ENCODE data around the gene UGT1A6.

The UGT1A6 gene

DNA sequence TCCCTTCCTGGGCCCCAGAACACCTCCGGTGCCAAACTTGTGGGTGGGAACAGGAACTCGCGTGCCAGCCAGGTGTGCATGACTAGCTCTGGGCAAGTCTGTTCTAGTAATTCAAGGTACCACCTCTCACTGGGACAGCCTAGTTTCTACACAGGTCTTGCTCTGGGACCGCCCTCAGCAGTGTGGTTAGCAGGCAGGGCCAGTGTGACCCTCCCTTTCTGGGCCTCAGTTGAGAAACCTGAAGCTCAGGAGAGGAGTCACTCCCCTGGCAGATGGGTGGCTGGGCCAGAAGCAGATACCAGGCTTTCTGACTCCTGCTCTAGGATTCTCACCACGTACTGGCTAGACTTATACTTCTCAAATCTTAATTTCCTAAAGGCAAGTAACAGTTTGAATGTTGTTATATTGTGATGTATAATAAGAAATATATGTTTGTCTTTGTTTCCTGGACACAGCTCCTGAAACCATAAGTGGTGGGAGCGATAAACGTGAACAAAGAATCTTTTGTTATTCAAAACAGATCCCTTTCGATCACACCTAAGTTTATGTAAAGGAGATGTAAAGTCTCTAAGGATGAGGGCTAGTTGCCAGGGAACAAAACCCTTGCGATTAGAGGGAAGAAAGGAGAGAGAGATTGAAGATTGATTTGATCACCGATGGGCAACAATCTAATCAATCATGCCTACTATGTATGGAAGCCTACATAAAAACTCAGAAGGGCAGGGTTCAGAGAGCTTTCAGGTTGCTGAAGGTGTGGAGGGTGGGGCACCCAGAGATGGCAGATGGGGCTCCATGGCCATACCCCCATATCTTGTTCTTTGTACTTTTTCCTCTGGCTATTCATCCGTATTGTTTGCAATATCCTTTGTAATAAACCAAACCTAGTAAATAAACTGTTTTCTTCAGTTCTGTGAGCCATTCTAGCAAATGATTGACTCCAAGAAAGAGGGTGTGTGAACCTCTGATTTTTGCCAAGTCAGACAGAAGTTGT lies 952 bp upstream of the UGT1A6 start:
- H3K9me2 ChIP-seq (replicated peaks; ENCODE audit: insufficient read depth, low read length), result no peaks in the 10 kb centered on the region
- H3K79me2 ChIP-seq (ENCODE audit: low read length), result no peaks in the 10 kb centered on the region
- H3K4me2 ChIP-seq (ENCODE audit: low read depth, low read length), result no peak overlapping the region
- no peak overlapping the region for H3K9ac ChIP-seq (ENCODE audit: low read length)
- H3K36me3 ChIP-seq (replicated peaks; ENCODE audit: insufficient read depth, low read length), result no peaks in the 10 kb centered on the region
- no peaks in the 10 kb centered on the region for H3K9me3 ChIP-seq (replicated peaks; ENCODE audit: insufficient read depth, low read length)
- TF ChIP-seq, protein P1, sequence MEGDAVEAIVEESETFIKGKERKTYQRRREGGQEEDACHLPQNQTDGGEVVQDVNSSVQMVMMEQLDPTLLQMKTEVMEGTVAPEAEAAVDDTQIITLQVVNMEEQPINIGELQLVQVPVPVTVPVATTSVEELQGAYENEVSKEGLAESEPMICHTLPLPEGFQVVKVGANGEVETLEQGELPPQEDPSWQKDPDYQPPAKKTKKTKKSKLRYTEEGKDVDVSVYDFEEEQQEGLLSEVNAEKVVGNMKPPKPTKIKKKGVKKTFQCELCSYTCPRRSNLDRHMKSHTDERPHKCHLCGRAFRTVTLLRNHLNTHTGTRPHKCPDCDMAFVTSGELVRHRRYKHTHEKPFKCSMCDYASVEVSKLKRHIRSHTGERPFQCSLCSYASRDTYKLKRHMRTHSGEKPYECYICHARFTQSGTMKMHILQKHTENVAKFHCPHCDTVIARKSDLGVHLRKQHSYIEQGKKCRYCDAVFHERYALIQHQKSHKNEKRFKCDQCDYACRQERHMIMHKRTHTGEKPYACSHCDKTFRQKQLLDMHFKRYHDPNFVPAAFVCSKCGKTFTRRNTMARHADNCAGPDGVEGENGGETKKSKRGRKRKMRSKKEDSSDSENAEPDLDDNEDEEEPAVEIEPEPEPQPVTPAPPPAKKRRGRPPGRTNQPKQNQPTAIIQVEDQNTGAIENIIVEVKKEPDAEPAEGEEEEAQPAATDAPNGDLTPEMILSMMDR (IDR thresholded peaks at IDR 0.05; ENCODE audit: low read length), result no peak
- no peak for TF ChIP-seq EZH2 (optimal IDR thresholded peaks at IDR 0.05; ENCODE audit: low read depth, low read length)
- TF ChIP-seq EZH2phosphoT487 (IDR thresholded peaks at IDR 0.05; ENCODE audit: low read length), result no peak
- no peaks in the 10 kb centered on the region for H3K4me1 ChIP-seq (ENCODE audit: low read length)
- no peak for DNase-seq
- no peak overlapping the region for H3K4me3 ChIP-seq (ENCODE audit: low read length)
- H3K27me3 ChIP-seq (replicated peaks; ENCODE audit: insufficient read depth, low read length), result no peaks in the 10 kb centered on the region
- H3F3A ChIP-seq (ENCODE audit: insufficient read depth, low read length), result no peaks in the 10 kb centered on the region
- H2AFZ ChIP-seq (ENCODE audit: low read length), result no peak overlapping the region
- H4K20me1 ChIP-seq (ENCODE audit: insufficient read depth, low read length), result no peaks in the 10 kb centered on the region
- H3K27ac ChIP-seq (ENCODE audit: low read length), result no peak overlapping the region

DNA sequence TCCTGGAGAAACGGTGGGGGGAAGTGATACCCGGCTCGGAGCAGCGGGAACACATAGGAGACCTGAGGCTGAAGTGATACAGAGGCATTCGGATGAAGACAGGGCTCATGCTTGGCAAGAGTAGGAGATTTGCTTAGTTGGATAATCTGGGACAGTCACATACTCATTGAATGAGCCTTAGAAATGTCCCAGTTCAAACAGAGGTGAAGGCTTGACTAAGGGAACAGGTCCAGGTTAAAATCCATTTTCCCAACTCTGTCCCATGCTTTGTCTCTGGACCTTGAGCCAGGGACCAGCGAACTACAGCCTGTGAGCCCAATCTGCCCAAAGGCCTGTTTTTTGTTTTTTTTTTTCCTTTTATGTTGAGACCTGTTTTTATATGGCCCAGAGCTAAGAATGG lies 1.3 kb downstream of the UGT1A6 start:
- no peak for DNase-seq
- no peaks in the 10 kb centered on the region for H4K20me1 ChIP-seq (ENCODE audit: insufficient read depth, low read length)
- no peaks in the 10 kb centered on the region for H3K79me2 ChIP-seq (ENCODE audit: low read length)
- H3K9me2 ChIP-seq (replicated peaks; ENCODE audit: insufficient read depth, low read length), result no peaks in the 10 kb centered on the region
- no peak overlapping the region for H2AFZ ChIP-seq (ENCODE audit: low read length)
- H3K4me1 ChIP-seq (ENCODE audit: low read length), result no peaks in the 10 kb centered on the region
- H3K4me2 ChIP-seq (ENCODE audit: low read depth, low read length), result no peak overlapping the region
- no peak overlapping the region for H3K4me3 ChIP-seq (ENCODE audit: low read length)
- no peak overlapping the region for H3K27ac ChIP-seq (ENCODE audit: low read length)
- no peaks in the 10 kb centered on the region for H3K27me3 ChIP-seq (replicated peaks; ENCODE audit: insufficient read depth, low read length)
- no peaks in the 10 kb centered on the region for H3F3A ChIP-seq (ENCODE audit: insufficient read depth, low read length)
- no peaks in the 10 kb centered on the region for H3K36me3 ChIP-seq (replicated peaks; ENCODE audit: insufficient read depth, low read length)
- no peak overlapping the region for H3K9ac ChIP-seq (ENCODE audit: low read length)
- H3K9me3 ChIP-seq (replicated peaks; ENCODE audit: insufficient read depth, low read length), result no peaks in the 10 kb centered on the region
- TF ChIP-seq, protein P1 (IDR thresholded peaks at IDR 0.05; ENCODE audit: low read length), result no peak
- TF ChIP-seq EZH2 (optimal IDR thresholded peaks at IDR 0.05; ENCODE audit: low read depth, low read length) (no peak), EZH2phosphoT487 (IDR thresholded peaks at IDR 0.05; ENCODE audit: low read length) (no peak)

DNA sequence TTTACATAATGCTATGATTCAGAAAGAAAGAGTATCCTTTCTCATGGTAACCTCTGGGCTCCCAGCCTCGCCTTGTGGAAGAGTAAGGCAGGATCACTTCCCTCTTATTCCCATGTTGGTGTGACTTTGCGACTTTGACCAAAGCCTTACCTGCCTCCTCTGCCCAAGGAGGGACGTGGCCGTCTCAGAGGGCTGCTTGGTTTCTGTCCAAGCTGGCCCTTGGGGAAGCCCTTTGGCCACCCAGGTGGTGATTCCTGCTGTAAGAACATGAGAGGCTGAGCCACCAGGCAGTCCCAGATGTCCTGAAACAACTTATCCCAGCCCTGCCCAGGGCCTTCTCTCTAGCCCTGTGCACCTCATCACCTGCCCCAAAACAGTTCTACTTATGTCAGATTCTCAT lies 6.0 kb downstream of the UGT1A6 start:
- H3F3A ChIP-seq (ENCODE audit: insufficient read depth, low read length), result no peaks in the 10 kb centered on the region
- H3K9me3 ChIP-seq (replicated peaks; ENCODE audit: insufficient read depth, low read length), result no peaks in the 10 kb centered on the region
- no peak overlapping the region for H2AFZ ChIP-seq (ENCODE audit: low read length)
- no peak overlapping the region for H3K4me2 ChIP-seq (ENCODE audit: low read depth, low read length)
- H3K9ac ChIP-seq (ENCODE audit: low read length), result no peak overlapping the region
- no peaks in the 10 kb centered on the region for H3K4me1 ChIP-seq (ENCODE audit: low read length)
- DNase-seq, result no peak
- H3K9me2 ChIP-seq (replicated peaks; ENCODE audit: insufficient read depth, low read length), result no peaks in the 10 kb centered on the region
- no peaks in the 10 kb centered on the region for H3K27me3 ChIP-seq (replicated peaks; ENCODE audit: insufficient read depth, low read length)
- H3K27ac ChIP-seq (ENCODE audit: low read length), result no peak overlapping the region
- H3K36me3 ChIP-seq (replicated peaks; ENCODE audit: insufficient read depth, low read length), result no peaks in the 10 kb centered on the region
- H3K4me3 ChIP-seq (ENCODE audit: low read length), result no peak overlapping the region
- no peaks in the 10 kb centered on the region for H4K20me1 ChIP-seq (ENCODE audit: insufficient read depth, low read length)
- TF ChIP-seq, protein P1 (IDR thresholded peaks at IDR 0.05; ENCODE audit: low read length), result no peak
- TF ChIP-seq EZH2phosphoT487 (IDR thresholded peaks at IDR 0.05; ENCODE audit: low read length) (no peak), EZH2 (optimal IDR thresholded peaks at IDR 0.05; ENCODE audit: low read depth, low read length) (no peak)
- H3K79me2 ChIP-seq (ENCODE audit: low read length), result no peaks in the 10 kb centered on the region

Measured in MM.1S (cell line).